Peyer's patch (tissue), 4 donors: ENCODE data around the gene SERPINB12. TPM values are rescaled to one million over a fixed set of nuclear protein-coding genes. Genes with fewer than 3 reads are reported as not detected.

Experiments used
- DNase-seq, 3 donors: peaks; one replicate each; pipeline ENCODE4 v3.0.0-alpha.2; 2017 to 2019
- H3K27ac ChIP-seq, 4 donors: fragments of 200-600 bp; sonication (generic); one replicate each; pipeline ENCODE4 v1.5.1; 2016 to 2019
- H3K27me3 ChIP-seq, 2 donors: fragments of 200-600 bp; sonication (generic); one replicate each; pipeline ENCODE4 v1.5.1; 2019
- H3K36me3 ChIP-seq, 3 donors: fragments of 200-600 bp; sonication (generic); one replicate each; pipeline ENCODE4 v1.5.1; 2016 to 2019
- H3K4me1 ChIP-seq, 4 donors: fragments of 200-600 bp; sonication (generic); one replicate each; pipeline ENCODE4 v1.5.1; 2016 to 2019
- H3K4me3 ChIP-seq, 4 donors: fragments of 200-600 bp; sonication (generic); 1 replicate in 3 of 4; 2 replicates in 1 of 4; pipeline ENCODE4 v1.5.1; 2016 to 2019; ENCODE audit warnings: mild to moderate bottlenecking in 1 of 4
- H3K9me3 ChIP-seq, 4 donors: fragments of 200-600 bp; sonication (generic); one replicate each; pipeline ENCODE4 v1.5.1; 2016 to 2019; ENCODE audit warnings: mild to moderate bottlenecking in 1 of 4
- CTCF ChIP-seq, 6 experiments: fragments of 450-650 bp in 4 of 6; fragments of 200-600 bp in 2 of 6; sonication (generic) in 1 of 6; IDR thresholded peaks; one replicate each; pipeline ENCODE4 v1.5.1; 2017 to 2019; ENCODE audit warnings: antibody characterized with exemption in 6 of 6, mild to moderate bottlenecking in 3 of 6, moderate library complexity in 1 of 6
- POLR2A ChIP-seq, 2 donors: fragments of 450-650 bp; IDR thresholded peaks; one replicate each; pipeline ENCODE4 v1.5.1; 2017; ENCODE audit warnings: antibody characterized with exemption in 2 of 2, mild to moderate bottlenecking in 2 of 2, moderate library complexity in 2 of 2
- total RNA-seq, 4 donors: library from RNA; depleted of rRNA; stranded (reverse); fragments of >200 nt; gene quantifications; one replicate each; pipeline ENCODE4 v1.1.0, GENCODE V29; 2016

The SERPINB12 gene
- total RNA-seq, 4 donors from 2014 or later, result not detected

GRCh38 chr18:63617049-63617914, 75.1 kb downstream of the SERPINB12 start:
- H3K27me3 ChIP-seq, result no peaks in the 10 kb centered on the region
- no peak for DNase-seq
- H3K4me1 ChIP-seq, result no peaks in the 10 kb centered on the region
- TF ChIP-seq CTCF (IDR thresholded peaks at IDR 0.05) (no peak), POLR2A (IDR thresholded peaks at IDR 0.05) (no peak)
- no peak overlapping the region for H3K27ac ChIP-seq
- H3K4me3 ChIP-seq, result no peak overlapping the region
- no peaks in the 10 kb centered on the region for H3K36me3 ChIP-seq
- no peaks in the 10 kb centered on the region for H3K9me3 ChIP-seq

GRCh38 chr18:63617915-63618234, 75.7 kb downstream of the SERPINB12 start:
- no peak for TF ChIP-seq POLR2A (IDR thresholded peaks at IDR 0.05)
- no peak for TF ChIP-seq CTCF (IDR thresholded peaks at IDR 0.05)
- no peak overlapping the region for H3K4me3 ChIP-seq
- H3K9me3 ChIP-seq, result no peaks in the 10 kb centered on the region
- no peaks in the 10 kb centered on the region for H3K4me1 ChIP-seq
- no peaks in the 10 kb centered on the region for H3K36me3 ChIP-seq
- H3K27ac ChIP-seq, result no peak overlapping the region
- DNase-seq, result no peak
- no peaks in the 10 kb centered on the region for H3K27me3 ChIP-seq

Other genes starting within 250 kb of the SERPINB12 start
- 10 to 100 TPM; 16.2 to 54.5 (median 20.7) TPM for gene BCL2, start 222.6 kb upstream of the SERPINB12 start, total RNA-seq
- 10 to 100 TPM in 3 of 4 donors, 1 to 10 TPM in 1; 7.4 to 33.2 (median 31.6) TPM for gene KDSR, start 175.2 kb upstream of the SERPINB12 start, total RNA-seq
- 10 to 100 TPM; 34.7 to 68.7 (median 47.0) TPM for gene VPS4B, start 119.9 kb upstream of the SERPINB12 start, total RNA-seq
- 10 to 100 TPM in 2 of 4 donors, 1 to 10 TPM in 2; 5.2 to 26.1 (median 14.7) TPM for gene SERPINB5, start 65.4 kb upstream of the SERPINB12 start, total RNA-seq
- not detected for gene SERPINB13, start 45.0 kb downstream of the SERPINB12 start, total RNA-seq
- not detected for gene SERPINB4, start 101.9 kb downstream of the SERPINB12 start, total RNA-seq
- not detected for gene SERPINB3, start 119.5 kb downstream of the SERPINB12 start, total RNA-seq
- not detected for gene SERPINB11, start 160.6 kb downstream of the SERPINB12 start, total RNA-seq
- not detected for gene SERPINB7, start 233.0 kb downstream of the SERPINB12 start, total RNA-seq